G401 (cell line): ENCODE results near the gene UBAP2L. TPM values are rescaled to one million over a fixed set of nuclear protein-coding genes. Genes with fewer than 3 reads are reported as not detected.
"Not testable (repeated sequence)": the region's sequence is repeated elsewhere in the genome, so short reads cannot be mapped to it uniquely, and the experiment has no call there.

Source experiments
- DNase-seq: peaks from one replicate; pipeline ENCODE4 v3.0.0-alpha.2; 2015; ENCODE audit warnings: low spot score
- in situ Hi-C: cut with HindIII; loops from 2 replicates; pipeline ENCODE4 v1.10.0; 2016; ENCODE audit warnings: low sequenced_read_pairs, mixed read lengths
- total RNA-seq: library from RNA; depleted of rRNA; stranded (reverse); fragments of >200 nt; shearing (Covaris generic); gene quantifications from 2 replicates; pipeline ENCODE4 v1.2.3, GENCODE V29; 2014; rRNA removed

Gene UBAP2L
- total RNA-seq, 1 experiment from 2014 or later = 209 TPM

DNA sequence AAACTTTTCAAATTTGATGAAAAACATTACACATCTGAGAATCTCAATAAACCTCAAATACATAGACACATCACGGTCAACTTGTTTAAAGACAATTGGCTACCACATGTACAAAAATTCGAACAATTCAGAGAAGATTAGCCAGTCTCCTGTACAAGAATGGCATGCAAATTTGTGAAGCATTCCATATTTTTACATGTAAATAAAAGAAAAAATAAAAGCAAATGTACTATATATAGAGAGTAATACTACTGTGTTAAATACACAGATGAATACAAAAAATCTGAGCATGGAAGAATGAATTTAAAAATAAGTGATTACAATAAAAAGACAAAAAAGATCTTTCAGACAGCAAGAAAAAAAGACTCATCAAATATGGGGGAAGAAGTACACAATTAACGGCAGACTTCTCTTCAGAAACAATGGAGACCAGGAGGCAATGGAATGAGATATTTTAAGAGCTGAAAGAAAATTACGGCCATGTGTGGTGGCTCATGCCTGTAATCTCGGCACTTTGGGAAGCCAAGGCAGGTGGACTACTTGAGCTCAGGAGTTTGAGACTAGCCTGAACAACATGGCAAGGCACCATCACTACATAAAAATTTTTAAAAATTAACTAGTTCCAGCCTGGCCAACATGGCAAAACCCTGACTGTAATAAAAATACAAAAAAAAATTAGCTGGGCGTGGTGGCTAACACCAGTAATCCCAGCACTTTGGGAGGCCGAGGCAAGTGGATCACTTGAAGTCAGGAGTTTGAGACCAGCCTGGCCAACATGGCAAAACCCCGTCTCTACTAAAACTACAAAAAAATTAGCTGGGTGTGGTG, 74.9 kb downstream of the UBAP2L start:
- in situ Hi-C loops = no loop called here
- DNase-seq = no peak

DNA sequence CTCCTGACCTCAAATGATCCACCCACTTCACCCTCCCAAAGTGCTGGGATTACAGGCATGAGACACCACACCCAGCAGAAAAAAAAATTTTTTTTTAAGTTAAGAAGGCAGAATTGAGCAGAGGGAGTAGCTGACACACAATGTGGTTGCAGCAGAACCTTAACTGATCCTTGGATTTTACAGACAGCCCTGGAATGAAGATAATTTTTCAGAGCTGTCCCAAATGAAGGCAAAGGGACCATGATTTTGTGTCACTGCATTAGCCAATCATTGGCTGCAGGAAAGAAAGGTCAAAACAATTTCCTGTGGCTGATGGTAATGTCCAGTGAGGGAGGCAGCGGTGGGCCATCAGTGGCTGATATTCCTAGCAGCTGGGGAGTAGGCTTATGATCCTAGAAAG, 80.8 kb downstream of the UBAP2L start:
- no peak for DNase-seq
- in situ Hi-C loops = no loop called here

GRCh38 chr1:154304664-154305337, 84.0 kb downstream of the UBAP2L start:
- in situ Hi-C loops = no loop called here
- DNase-seq = no peak

DNA sequence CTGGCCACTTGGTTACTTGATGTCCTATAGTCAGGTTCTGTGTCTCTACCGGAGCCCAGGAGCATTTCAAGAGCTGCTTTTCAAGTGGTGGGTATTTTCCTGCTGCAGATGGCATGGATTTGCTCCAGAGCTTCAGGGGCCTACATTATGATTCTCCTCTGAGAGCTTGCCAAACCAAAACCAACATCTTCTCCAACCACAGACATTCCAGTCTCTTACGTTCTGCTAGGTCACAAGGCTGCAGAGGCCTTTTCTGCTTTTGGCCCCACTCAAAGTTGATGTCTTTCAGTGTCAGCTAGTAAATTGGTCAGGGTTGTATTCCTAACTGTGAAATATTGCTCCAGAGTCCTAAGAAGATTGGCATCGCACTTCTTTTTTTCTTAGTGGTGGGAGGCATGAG, 85.4 kb downstream of the UBAP2L start:
- DNase-seq = no peak
- in situ Hi-C loops = no loop called here

GRCh38 chr1:154307670-154308270, 87.0 kb downstream of the UBAP2L start:
- DNase-seq, in situ Hi-C loops: not testable (repeated sequence)

GRCh38 chr1:154309136-154309535, 88.4 kb downstream of the UBAP2L start:
- in situ Hi-C loops, DNase-seq: not testable (repeated sequence)

DNA sequence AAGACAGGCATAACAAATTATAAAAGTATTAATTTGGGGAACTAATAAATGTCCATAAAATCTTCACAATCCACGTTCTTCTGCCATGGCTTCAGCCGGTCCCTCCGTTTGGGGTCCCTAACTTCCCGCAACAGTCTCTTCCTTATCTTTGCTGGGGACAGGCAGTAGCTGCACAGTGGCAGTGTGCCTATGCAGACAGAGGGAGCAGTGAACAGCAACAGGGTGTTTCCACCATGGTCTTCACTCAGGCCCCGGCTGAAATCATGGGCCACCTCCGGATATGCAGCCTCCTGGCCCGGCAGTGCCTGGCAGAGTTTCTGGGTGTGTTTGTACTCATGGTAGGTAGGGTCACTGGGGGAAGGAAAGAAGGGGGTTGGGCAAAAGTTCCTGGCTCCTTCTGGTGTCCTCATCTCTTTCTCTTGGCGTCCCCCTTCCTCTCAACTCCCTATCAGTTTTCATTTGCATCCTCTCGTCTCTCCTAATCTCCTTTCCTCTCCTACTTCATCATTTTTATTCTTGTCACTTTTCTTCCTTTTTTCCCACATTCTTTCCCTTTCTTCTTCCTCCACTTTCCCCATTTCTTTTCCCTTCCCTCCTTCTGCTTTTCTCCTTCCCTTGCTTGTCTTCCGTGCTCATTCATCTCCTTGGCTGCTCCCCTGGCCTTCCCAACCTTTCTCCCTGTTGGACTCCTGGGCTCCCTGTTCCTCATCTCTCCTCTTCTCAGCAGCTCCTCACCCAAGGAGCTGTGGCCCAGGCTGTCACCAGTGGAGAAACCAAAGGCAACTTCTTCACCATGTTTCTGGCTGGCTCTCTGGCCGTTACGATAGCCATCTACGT, 91.7 kb downstream of the UBAP2L start:
- DNase-seq, in situ Hi-C loops: not testable (repeated sequence)

DNA sequence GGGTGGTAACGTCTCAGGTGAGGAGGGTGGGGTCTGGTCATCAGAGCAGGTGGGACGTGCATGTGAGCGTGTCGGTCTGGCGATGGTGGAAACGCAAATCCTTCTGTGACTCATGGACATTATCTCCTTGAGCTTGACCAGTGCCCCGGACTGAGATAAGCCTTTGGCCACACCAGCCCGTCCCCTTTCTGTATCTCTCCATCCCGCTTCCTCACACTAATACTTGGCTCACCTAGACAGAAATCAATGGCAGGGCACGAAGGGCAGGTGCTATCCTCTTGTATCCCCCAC, 92.3 kb downstream of the UBAP2L start:
- DNase-seq = no peak
- in situ Hi-C loops = no loop called here

DNA sequence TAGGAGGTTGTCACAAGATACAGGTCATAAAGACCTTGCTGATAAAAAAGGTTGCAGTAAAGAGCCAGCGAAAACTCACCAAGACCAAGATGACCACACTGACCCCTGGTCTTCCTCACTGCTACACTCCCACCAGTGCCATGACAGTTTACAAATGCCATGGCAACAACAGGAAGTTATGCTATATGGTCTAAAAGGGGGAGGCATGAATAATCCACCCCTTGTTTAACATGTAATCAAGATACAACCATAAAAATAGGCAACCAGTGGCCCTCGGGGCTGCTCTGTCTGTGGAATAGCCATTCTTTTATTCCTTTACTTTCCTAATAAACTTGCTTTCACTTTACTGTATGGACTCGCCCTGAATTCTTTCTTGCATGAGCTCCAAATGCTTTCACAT, 93.5 kb downstream of the UBAP2L start:
- in situ Hi-C loops, DNase-seq: not testable (repeated sequence)

- in situ Hi-C loops = no loop called here
These were observed 95.9 kb downstream of the UBAP2L start for GRCh38 chr1:154316704-154317103.

GRCh38 chr1:154318386-154318785, 97.6 kb downstream of the UBAP2L start:
- in situ Hi-C loops = no loop called here
- no peak for DNase-seq

More at GRCh38 chr1:154316704-154317103, 95.9 kb downstream of the UBAP2L start:
- no peak for DNase-seq

Other genes with a start within 250 kb of the UBAP2L start
- gene JTB, start 243.3 kb upstream of the UBAP2L start, total RNA-seq = 196 TPM in 2 replicates
- gene RAB13, start 234.6 kb upstream of the UBAP2L start, total RNA-seq = 18.5 and 23.4 TPM in 2 replicates
- 2,657 and 4,065 TPM in 2 replicates for gene RPS27, start 230.2 kb upstream of the UBAP2L start, total RNA-seq
- not detected in 2 replicates for gene NUP210L, start 65.9 kb upstream of the UBAP2L start, total RNA-seq
- 384 and 782 TPM in 2 replicates for gene TPM3, start 28.9 kb upstream of the UBAP2L start, total RNA-seq
- gene CFAP141, start 14.6 kb upstream of the UBAP2L start, total RNA-seq = not detected in 2 replicates
- 63.8 and 85.6 TPM in 2 replicates for gene HAX1, start 51.7 kb downstream of the UBAP2L start, total RNA-seq
- gene AQP10, start 100.1 kb downstream of the UBAP2L start, total RNA-seq = 0.24 TPM in 1 of 2 replicates, not detected in the other
- 66.6 and 73.8 TPM in 2 replicates for gene ATP8B2, start 104.6 kb downstream of the UBAP2L start, total RNA-seq
- 4.7 and 44.7 TPM in 2 replicates for gene IL6R, start 184.4 kb downstream of the UBAP2L start, total RNA-seq